Body of pancreas (tissue), 4 donors: Measurements from ENCODE around the gene DLG3.

Experiments
- CTCF ChIP-seq, 7 experiments: fragments of 450-650 bp in 4 of 7; fragments of 200-600 bp in 3 of 7; sonication (generic) in 3 of 7; IDR thresholded peaks; one replicate each; pipeline ENCODE4 v1.5.1; 2016 to 2019; ENCODE audit warnings: antibody characterized with exemption in 7 of 7
- POLR2A ChIP-seq, 3 donors: fragments of 450-650 bp; IDR thresholded peaks; one replicate each; pipeline ENCODE4 v1.6.1; 2016; ENCODE audit warnings: antibody characterized with exemption in 3 of 3, mild to moderate bottlenecking in 2 of 3

GRCh38 chrX:70525733-70526132, 81.1 kb downstream of the DLG3 start:
- TF ChIP-seq CTCF (IDR thresholded peaks at IDR 0.05) (no peak), POLR2A (IDR thresholded peaks at IDR 0.05) (no peak)
